Upper lobe of left lung (tissue), 6 donors: ENCODE results near the gene TSPOAP1. TPM values are rescaled to one million over a fixed set of nuclear protein-coding genes. Genes with fewer than 3 reads are reported as not detected.

Experiments
- ATAC-seq, 2 donors: fragments of 200-7000 bp; cut with Tn5 transposase; one replicate each; pipeline ENCODE4 v1.9.1; 2022; ENCODE audit warnings: mild to moderate bottlenecking in 2 of 2, moderate library complexity in 2 of 2; ENCODE audit not compliant: low FRiP score in 2 of 2
- DNase-seq, 2 donors: peaks; one replicate each; pipeline ENCODE4 v3.0.0-alpha.2; 2019 to 2020
- H3K27ac ChIP-seq, 4 donors: fragments of 200-600 bp; sonication (generic); one replicate each; pipeline ENCODE4 v1.5.1; 2016 to 2019
- H3K27me3 ChIP-seq, 4 donors: fragments of 200-600 bp; sonication (generic); one replicate each; pipeline ENCODE4 v1.5.1; 2017 to 2019
- H3K36me3 ChIP-seq, 4 donors: fragments of 200-600 bp; sonication (generic); one replicate each; pipeline ENCODE4 v1.5.1; 2016 to 2019
- H3K4me1 ChIP-seq, 4 donors: fragments of 200-600 bp; sonication (generic); one replicate each; pipeline ENCODE4 v1.5.1; 2018 to 2019
- H3K4me3 ChIP-seq, 4 donors: fragments of 200-600 bp; sonication (generic); one replicate each; pipeline ENCODE4 v1.5.1; 2017 to 2019; ENCODE audit warnings: mild to moderate bottlenecking in 2 of 4, moderate library complexity in 1 of 4
- H3K9me3 ChIP-seq, 4 donors: fragments of 200-600 bp; sonication (generic); one replicate each; pipeline ENCODE4 v1.5.1; 2018 to 2019
- EP300 ChIP-seq, 4 donors: sonication (generic); formaldehyde crosslinking; IDR thresholded peaks; one replicate each; pipeline ENCODE4 v1.5.1; 2017; ENCODE audit warnings: antibody characterized with exemption in 4 of 4, control low read depth in 2 of 4
- POLR2A ChIP-seq, 4 donors: fragments of 450-650 bp; IDR thresholded peaks; one replicate each; pipeline ENCODE4 v1.5.1; 2016 to 2017; ENCODE audit warnings: antibody characterized with exemption in 4 of 4, mild to moderate bottlenecking in 2 of 4
- POLR2AphosphoS5 ChIP-seq, 2 donors: sonication (generic); formaldehyde crosslinking; IDR thresholded peaks; one replicate each; pipeline ENCODE4 v1.5.1; 2017; ENCODE audit warnings: antibody characterized with exemption in 2 of 2
- WGBS, 2 donors: methylation state at CpG; one replicate each; pipeline ENCODE4 v1.1.5; 2017 to 2018; 5-methylcytosine and 5-hydroxymethylcytosine counted together
- total RNA-seq, 6 donors: library from RNA; depleted of rRNA in 4 of 6; stranded (reverse); fragments of >200 nt in 4 of 6; gene quantifications; one replicate each; pipeline versions ENCODE4 v1.1.0 to v1.2.1, GENCODE V29; 2016 to 2021
- TF ChIP-seq, protein P1 (sequence below), 6 experiments: fragments of 450-650 bp in 4 of 6; fragments of 200-600 bp in 2 of 6; sonication (generic) in 2 of 6; IDR thresholded peaks; one replicate each; pipeline ENCODE4 v1.5.1; 2016 to 2019; ENCODE audit warnings: antibody characterized with exemption in 6 of 6
- donor health status: DM: no; HTN: no; CAD: no; lungs with moderate emphysema.
- donor health status: DM: no; HTN: yes; CAD: no; lungs with severe emphysema.

The TSPOAP1 gene
- total RNA-seq, 6 donors from 2014 or later: 14.0 to 50.3 (median 24.1) TPM

DNA sequence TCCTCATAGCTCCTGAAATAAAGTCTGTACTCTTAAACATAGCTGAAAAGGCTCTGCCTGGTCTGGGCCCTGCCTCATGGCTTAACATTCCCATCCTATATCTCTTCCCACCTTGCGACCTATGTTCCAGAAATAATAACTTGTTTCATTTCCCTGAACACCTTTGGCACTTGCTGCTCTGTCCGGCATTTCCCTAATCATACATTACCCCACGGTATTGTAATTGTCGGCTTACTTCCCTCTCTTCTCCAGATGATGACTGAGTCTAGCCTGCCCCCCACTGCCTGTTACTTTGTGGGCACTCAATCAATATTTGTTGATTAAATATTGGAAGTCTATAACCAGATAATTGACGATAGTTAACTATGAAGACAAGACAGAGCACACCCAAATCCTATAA lies 46.7 kb upstream of the TSPOAP1 start:
- no peak for TF ChIP-seq POLR2AphosphoS5 (IDR thresholded peaks at IDR 0.05)
- TF ChIP-seq, protein P1, sequence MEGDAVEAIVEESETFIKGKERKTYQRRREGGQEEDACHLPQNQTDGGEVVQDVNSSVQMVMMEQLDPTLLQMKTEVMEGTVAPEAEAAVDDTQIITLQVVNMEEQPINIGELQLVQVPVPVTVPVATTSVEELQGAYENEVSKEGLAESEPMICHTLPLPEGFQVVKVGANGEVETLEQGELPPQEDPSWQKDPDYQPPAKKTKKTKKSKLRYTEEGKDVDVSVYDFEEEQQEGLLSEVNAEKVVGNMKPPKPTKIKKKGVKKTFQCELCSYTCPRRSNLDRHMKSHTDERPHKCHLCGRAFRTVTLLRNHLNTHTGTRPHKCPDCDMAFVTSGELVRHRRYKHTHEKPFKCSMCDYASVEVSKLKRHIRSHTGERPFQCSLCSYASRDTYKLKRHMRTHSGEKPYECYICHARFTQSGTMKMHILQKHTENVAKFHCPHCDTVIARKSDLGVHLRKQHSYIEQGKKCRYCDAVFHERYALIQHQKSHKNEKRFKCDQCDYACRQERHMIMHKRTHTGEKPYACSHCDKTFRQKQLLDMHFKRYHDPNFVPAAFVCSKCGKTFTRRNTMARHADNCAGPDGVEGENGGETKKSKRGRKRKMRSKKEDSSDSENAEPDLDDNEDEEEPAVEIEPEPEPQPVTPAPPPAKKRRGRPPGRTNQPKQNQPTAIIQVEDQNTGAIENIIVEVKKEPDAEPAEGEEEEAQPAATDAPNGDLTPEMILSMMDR (IDR thresholded peaks at IDR 0.05): peak in 1 of 6 experiments; percentile 10
- H3K4me1 ChIP-seq: peaks cover 0 to 17% (median 14%) of the 10 kb centered on the region in 4 donors

DNA sequence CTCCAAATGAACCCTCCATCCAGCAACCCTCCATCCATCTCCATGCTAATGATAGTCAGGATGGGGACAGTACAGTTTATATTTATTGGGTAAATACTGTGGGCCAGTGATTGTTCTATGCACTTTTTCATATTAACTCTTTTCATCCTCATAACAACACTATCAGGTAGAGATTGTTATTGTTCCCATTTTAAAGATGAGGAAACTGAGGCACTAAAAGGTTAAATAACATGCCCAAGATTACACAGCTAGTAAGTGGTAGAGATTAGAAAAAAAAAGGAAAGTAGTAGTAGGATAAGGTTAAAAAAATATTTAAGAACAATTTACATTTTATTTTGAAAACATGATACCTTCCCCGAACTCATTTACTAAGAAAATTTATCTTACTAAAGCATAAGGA lies 45.3 kb upstream of the TSPOAP1 start:
- H3K36me3 ChIP-seq: no peaks in the 10 kb centered on the region
- WGBS, 2 donors: 85 to 98% methylated on average over 1 of the region's 1 CpG
- no peak overlapping the region for H3K27ac ChIP-seq
- no peak for TF ChIP-seq POLR2AphosphoS5 (IDR thresholded peaks at IDR 0.05)
- no peak for TF ChIP-seq POLR2A (IDR thresholded peaks at IDR 0.05)
- TF ChIP-seq, protein P1 (IDR thresholded peaks at IDR 0.05): no peak
- TF ChIP-seq EP300 (IDR thresholded peaks at IDR 0.05): no peak
- H3K4me3 ChIP-seq: no peak overlapping the region
- ATAC-seq (no peak), DNase-seq (no peak)
- no peaks in the 10 kb centered on the region for H3K9me3 ChIP-seq
- H3K4me1 ChIP-seq: peaks cover 0 to 17% (median 14%) of the 10 kb centered on the region in 4 donors
- no peaks in the 10 kb centered on the region for H3K27me3 ChIP-seq

More for the DNA sequence above, 46.7 kb upstream of the TSPOAP1 start:
- WGBS, 2 donors: 65 to 71% methylated on average over 5 of the region's 5 CpGs
- no peaks in the 10 kb centered on the region for H3K36me3 ChIP-seq
- DNase-seq (no peak), ATAC-seq (no peak)
- H3K27me3 ChIP-seq: no peaks in the 10 kb centered on the region
- no peaks in the 10 kb centered on the region for H3K9me3 ChIP-seq
- H3K27ac ChIP-seq: no peak overlapping the region
- H3K4me3 ChIP-seq: no peak overlapping the region

DNA sequence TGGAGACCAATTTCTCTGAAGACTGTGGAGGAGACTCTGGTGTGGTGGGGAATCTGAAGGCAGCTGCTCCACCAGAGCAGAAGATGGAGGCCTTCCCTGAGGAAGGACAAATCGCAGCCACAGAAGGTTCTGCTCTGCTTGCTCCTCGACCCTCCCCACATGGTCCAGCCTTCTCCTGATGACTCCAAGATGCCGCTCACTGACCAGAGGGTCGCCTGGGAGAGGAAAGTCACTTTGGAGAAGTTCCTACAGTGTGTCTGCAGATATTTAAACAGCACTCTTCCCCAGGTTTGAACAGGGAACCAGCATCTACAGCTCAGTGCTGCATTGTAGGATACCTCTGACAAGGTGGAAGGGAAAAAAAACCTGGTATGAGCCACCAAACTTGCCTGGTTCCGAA lies 44.4 kb upstream of the TSPOAP1 start:
- WGBS, 2 donors: 90 to 93% methylated on average over 5 of the region's 5 CpGs
- TF ChIP-seq, protein P1 (IDR thresholded peaks at IDR 0.05): no peak
- TF ChIP-seq POLR2AphosphoS5 (IDR thresholded peaks at IDR 0.05) (no peak), EP300 (IDR thresholded peaks at IDR 0.05) (no peak), POLR2A (IDR thresholded peaks at IDR 0.05) (no peak)
- ATAC-seq: no peak
- Histone ChIP-seq H3K4me3 (no peak overlapping the region), H3K27ac (no peak overlapping the region), H3K9me3 (no peaks in the 10 kb centered on the region), H3K36me3 (no peaks in the 10 kb centered on the region), H3K27me3 (no peaks in the 10 kb centered on the region), H3K4me1 (peaks cover 0 to 17% (median 14%) of the 10 kb centered on the region in 4 donors)
- DNase-seq: no peak

DNA sequence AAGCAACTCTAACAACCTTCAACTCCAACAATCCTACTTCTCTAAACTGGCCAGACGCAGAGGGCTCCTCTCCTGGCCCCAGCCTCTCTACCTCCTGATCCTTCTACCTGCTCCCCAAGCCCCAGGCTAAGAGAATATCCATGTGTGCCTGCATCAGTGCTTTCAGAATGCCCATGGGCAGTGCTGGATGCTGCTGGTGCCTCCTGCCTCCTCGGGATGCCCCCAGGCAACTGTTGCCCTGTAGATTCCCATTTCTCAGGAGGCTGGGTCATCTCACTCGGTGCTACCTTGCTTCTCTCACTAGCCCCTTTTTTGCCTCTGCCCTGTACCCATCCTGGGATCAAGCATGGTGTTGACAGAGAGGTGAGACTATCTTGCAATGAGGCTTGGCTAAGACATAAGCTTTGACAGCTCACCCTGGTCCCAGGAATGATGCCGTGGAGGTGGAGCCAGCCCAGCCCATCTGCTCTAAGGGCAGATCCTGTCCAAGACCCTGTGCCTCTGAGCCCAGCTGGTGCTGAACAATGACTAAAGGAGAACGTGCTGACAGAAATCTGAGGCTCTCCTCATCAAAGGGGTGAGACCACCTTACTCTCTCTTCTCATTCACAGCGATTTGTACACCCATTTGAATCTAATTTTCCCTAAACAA lies 42.8 kb upstream of the TSPOAP1 start:
- no peak overlapping the region for H3K4me3 ChIP-seq
- TF ChIP-seq POLR2A (IDR thresholded peaks at IDR 0.05) (no peak), EP300 (IDR thresholded peaks at IDR 0.05) (no peak), POLR2AphosphoS5 (IDR thresholded peaks at IDR 0.05) (no peak)
- TF ChIP-seq, protein P1 (IDR thresholded peaks at IDR 0.05): no peak
- H3K36me3 ChIP-seq: no peaks in the 10 kb centered on the region
- ATAC-seq: no peak
- no peak overlapping the region for H3K27ac ChIP-seq
- no peak for DNase-seq
- H3K4me1 ChIP-seq: peaks cover 0 to 7% (median 2%) of the 10 kb centered on the region in 4 donors
- WGBS, 2 donors: 81 to 89% methylated on average over 6 of the region's 6 CpGs
- H3K27me3 ChIP-seq: no peaks in the 10 kb centered on the region
- H3K9me3 ChIP-seq: no peaks in the 10 kb centered on the region

DNA sequence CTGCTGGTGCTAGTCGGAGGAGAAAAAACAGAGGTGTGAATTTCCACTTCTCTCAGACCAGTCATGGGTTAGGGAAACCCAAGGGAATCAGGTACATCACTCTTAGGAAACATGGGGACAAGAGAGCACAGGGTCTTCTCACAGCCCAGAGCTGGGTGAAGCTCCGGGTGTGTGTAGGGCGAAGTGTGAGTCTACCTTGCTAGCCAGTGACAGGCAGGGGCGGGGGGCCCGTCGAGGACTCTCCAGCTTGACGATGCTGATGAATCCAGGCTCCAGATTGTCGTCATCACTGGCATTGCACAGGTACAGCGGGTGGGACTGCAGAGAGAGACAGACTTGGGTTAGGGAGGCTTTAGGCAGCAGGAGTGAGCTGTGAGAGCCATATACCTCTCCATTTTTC lies 42.1 kb upstream of the TSPOAP1 start:
- H3K9me3 ChIP-seq: no peaks in the 10 kb centered on the region
- H3K27ac ChIP-seq: no peak overlapping the region
- H3K4me3 ChIP-seq: no peak overlapping the region
- no peaks in the 10 kb centered on the region for H3K4me1 ChIP-seq
- no peak for TF ChIP-seq POLR2A (IDR thresholded peaks at IDR 0.05)
- TF ChIP-seq, protein P1 (IDR thresholded peaks at IDR 0.05): no peak
- no peak for TF ChIP-seq POLR2AphosphoS5 (IDR thresholded peaks at IDR 0.05)
- no peak for TF ChIP-seq EP300 (IDR thresholded peaks at IDR 0.05)
- WGBS, 2 donors: 89 to 90% methylated on average over 7 to 9 of the region's 9 CpGs
- ATAC-seq: no peak
- H3K36me3 ChIP-seq: no peaks in the 10 kb centered on the region
- DNase-seq: peak in 1 of 2 donors; percentile 39
- no peaks in the 10 kb centered on the region for H3K27me3 ChIP-seq
